Esophagus muscularis mucosa (tissue), 4 donors: ENCODE data around the gene TMEM63C. TPM values are rescaled to one million over a fixed set of nuclear protein-coding genes. Genes with fewer than 3 reads are reported as not detected.

Source experiments
- DNase-seq: peaks from one replicate; pipeline ENCODE4 v3.0.0-alpha.2; 2017; ENCODE audit errors: extremely low spot score
- H3K27ac ChIP-seq, 4 donors: fragments of 200-600 bp; sonication (generic); replicated peaks in 1 of 4; 1 replicate in 3 of 4; 2 replicates in 1 of 4; pipeline ENCODE4 v1.5.1; 2016 to 2019; ENCODE audit warnings: mild to moderate bottlenecking in 1 of 4
- H3K27me3 ChIP-seq, 4 donors: fragments of 200-600 bp; sonication (generic); one replicate each; pipeline versions ENCODE4 v1.5.1 to v1.6.0; 2016 to 2019
- H3K36me3 ChIP-seq, 4 donors: fragments of 200-600 bp; sonication (generic); one replicate each; pipeline ENCODE4 v1.5.1; 2016 to 2019
- H3K4me1 ChIP-seq, 4 donors: fragments of 200-600 bp; sonication (generic); one replicate each; pipeline ENCODE4 v1.5.1; 2016 to 2019
- H3K4me3 ChIP-seq, 4 donors: fragments of 200-600 bp; sonication (generic); 1 replicate in 2 of 4; 2 replicates in 2 of 4; pipeline ENCODE4 v1.5.1; 2016 to 2019; ENCODE audit warnings: mild to moderate bottlenecking in 4 of 4, moderate library complexity in 1 of 4
- H3K9me3 ChIP-seq, 4 donors: fragments of 200-600 bp; sonication (generic); 1 replicate in 3 of 4; 2 replicates in 1 of 4; pipeline ENCODE4 v1.5.1; 2016 to 2019
- CTCF ChIP-seq, 3 experiments: fragments of 200-600 bp in 2 of 3; fragments of 450-650 bp in 1 of 3; sonication (generic) in 2 of 3; IDR thresholded peaks; one replicate each; pipeline ENCODE4 v1.5.1; 2017 to 2019; ENCODE audit warnings: antibody characterized with exemption in 3 of 3, mild to moderate bottlenecking in 2 of 3, moderate library complexity in 1 of 3
- EP300 ChIP-seq: sonication (generic); formaldehyde crosslinking; IDR thresholded peaks from one replicate; pipeline ENCODE4 v1.6.1; 2017; ENCODE audit warnings: antibody characterized with exemption
- POLR2A ChIP-seq: fragments of 450-650 bp; IDR thresholded peaks from one replicate; pipeline ENCODE4 v1.6.1; 2017; ENCODE audit warnings: antibody characterized with exemption, moderate library complexity, mild to moderate bottlenecking, low read depth
- POLR2AphosphoS5 ChIP-seq, 2 donors: sonication (generic); formaldehyde crosslinking; IDR thresholded peaks; one replicate each; pipeline ENCODE4 v1.6.1; 2017; ENCODE audit warnings: antibody characterized with exemption in 2 of 2
- WGBS: methylation state at CpG from one replicate; pipeline ENCODE4 v1.1.5; 2018; 5-methylcytosine and 5-hydroxymethylcytosine counted together
- intact Hi-C: fragments of 100-400 bp; cut with DNase I; formaldehyde crosslinking; loops from one replicate; pipeline ENCODE4 v1.15.1; 2023
- total RNA-seq, 4 donors: library from RNA; depleted of rRNA; stranded (reverse); fragments of >200 nt; gene quantifications; one replicate each; pipeline versions ENCODE4 v1.1.0 to v1.2.1, GENCODE V29; 2016

The TMEM63C gene
- total RNA-seq, 4 donors from 2014 or later = 0.83 to 5.0 (median 1.1) TPM

- Histone ChIP-seq H3K27ac (no peak overlapping the region), H3K4me3 (no peak overlapping the region), H3K9me3 (no peaks in the 10 kb centered on the region), H3K36me3 (no peaks in the 10 kb centered on the region), H3K27me3 (peaks cover 0 to 23% (median 0%) of the 10 kb centered on the region in 4 donors), H3K4me1 (no peaks in the 10 kb centered on the region)
- no peak for DNase-seq
- intact Hi-C loops = no loop called here
- TF ChIP-seq POLR2A (no peak), CTCF (IDR thresholded peaks at IDR 0.05) (no peak), POLR2AphosphoS5 (IDR thresholded peaks at IDR 0.05) (no peak), EP300 (no peak)
- 85% methylated on average over 14 of the region's 14 CpGs for WGBS
Observed at GRCh38 chr14:77225892-77226557, 44.4 kb downstream of the TMEM63C start.

GRCh38 chr14:77228056-77228455 lies 46.5 kb downstream of the TMEM63C start:
- DNase-seq = no peak
- TF ChIP-seq EP300 = no peak
- TF ChIP-seq POLR2A = no peak
- TF ChIP-seq POLR2AphosphoS5 (IDR thresholded peaks at IDR 0.05) = no peak
- no peak for TF ChIP-seq CTCF (IDR thresholded peaks at IDR 0.05)
- Histone ChIP-seq H3K9me3 (no peaks in the 10 kb centered on the region), H3K4me3 (no peak overlapping the region), H3K36me3 (no peaks in the 10 kb centered on the region), H3K27me3 (peaks cover 0 to 5% (median 0%) of the 10 kb centered on the region in 4 donors), H3K27ac (no peak overlapping the region), H3K4me1 (no peaks in the 10 kb centered on the region)
- intact Hi-C loops = no loop called here
- WGBS = 46% methylated on average over 6 of the region's 6 CpGs

GRCh38 chr14:77230914-77231313 lies 49.3 kb downstream of the TMEM63C start:
- no peaks in the 10 kb centered on the region for H3K36me3 ChIP-seq
- no peaks in the 10 kb centered on the region for H3K27me3 ChIP-seq
- H3K4me3 ChIP-seq = no peak overlapping the region
- WGBS = 75% methylated on average over 2 of the region's 2 CpGs
- intact Hi-C loops = no loop called here
- TF ChIP-seq POLR2A = no peak
- TF ChIP-seq POLR2AphosphoS5 (IDR thresholded peaks at IDR 0.05) = no peak
- no peak for TF ChIP-seq EP300
- TF ChIP-seq CTCF (IDR thresholded peaks at IDR 0.05) = no peak
- H3K27ac ChIP-seq = no peak overlapping the region
- H3K4me1 ChIP-seq = no peaks in the 10 kb centered on the region
- no peaks in the 10 kb centered on the region for H3K9me3 ChIP-seq
- DNase-seq = no peak

GRCh38 chr14:77231721-77232120 lies 50.1 kb downstream of the TMEM63C start:
- no peaks in the 10 kb centered on the region for H3K36me3 ChIP-seq
- WGBS = 62% methylated on average over 3 of the region's 3 CpGs
- intact Hi-C loops = no loop called here
- H3K4me1 ChIP-seq = no peaks in the 10 kb centered on the region
- H3K9me3 ChIP-seq = no peaks in the 10 kb centered on the region
- DNase-seq = no peak
- H3K27ac ChIP-seq = no peak overlapping the region
- no peak overlapping the region for H3K4me3 ChIP-seq
- TF ChIP-seq CTCF (IDR thresholded peaks at IDR 0.05) (no peak), POLR2AphosphoS5 (IDR thresholded peaks at IDR 0.05) (no peak), POLR2A (no peak), EP300 (no peak)
- peaks cover 0 to 4% (median 0%) of the 10 kb centered on the region in 4 donors for H3K27me3 ChIP-seq

GRCh38 chr14:77236814-77237213 lies 55.2 kb downstream of the TMEM63C start:
- 83% methylated on average over 7 of the region's 7 CpGs for WGBS
- Histone ChIP-seq H3K27me3 (peaks cover 0 to 4% (median 0%) of the 10 kb centered on the region in 4 donors), H3K36me3 (no peaks in the 10 kb centered on the region), H3K27ac (no peak overlapping the region), H3K9me3 (no peaks in the 10 kb centered on the region), H3K4me1 (no peaks in the 10 kb centered on the region), H3K4me3 (no peak overlapping the region)
- intact Hi-C loops = no loop called here
- no peak for TF ChIP-seq POLR2A
- no peak for TF ChIP-seq EP300
- TF ChIP-seq POLR2AphosphoS5 (IDR thresholded peaks at IDR 0.05) = no peak
- TF ChIP-seq CTCF (IDR thresholded peaks at IDR 0.05) = no peak
- DNase-seq = no peak
